PC-3 (cell line): ENCODE results near the gene C12orf50.

Experiments
- CTCF ChIP-seq: fragments of 300-600 bp; sonication (generic); conservative IDR thresholded peaks from 2 replicates; pipeline ENCODE4 v1.5.1; 2017; ENCODE audit warnings: antibody characterized with exemption, low read depth, mild to moderate bottlenecking, low read length
- EZH2phosphoT487 ChIP-seq: fragments of 300-600 bp; sonication (generic); IDR thresholded peaks from 2 replicates; pipeline ENCODE4 v1.6.1; 2018; ENCODE audit warnings: mild to moderate bottlenecking, antibody characterized with exemption, low read length, borderline replicate concordance

GRCh38 chr12:87943023-87943422 is 86.2 kb downstream of the C12orf50 start:
- no peak for TF ChIP-seq EZH2phosphoT487
- no peak for TF ChIP-seq CTCF
